GM19324 (cell line): ENCODE data around the gene UNC79.
A peak's percentile ranks its signal among the peaks of the same experiment; 100 is the strongest.
"Not testable (repeated sequence)": the region's sequence is repeated elsewhere in the genome, so short reads cannot be mapped to it uniquely, and the experiment has no call there.

Source experiments
- ATAC-seq: cut with Tn5 transposase; IDR thresholded peaks from one replicate; pipeline ENCODE4 v1.9.1; 2021; ENCODE audit warnings: mild to moderate bottlenecking, moderate library complexity; ENCODE audit not compliant: unreplicated experiment, low FRiP score

The UNC79 gene

DNA sequence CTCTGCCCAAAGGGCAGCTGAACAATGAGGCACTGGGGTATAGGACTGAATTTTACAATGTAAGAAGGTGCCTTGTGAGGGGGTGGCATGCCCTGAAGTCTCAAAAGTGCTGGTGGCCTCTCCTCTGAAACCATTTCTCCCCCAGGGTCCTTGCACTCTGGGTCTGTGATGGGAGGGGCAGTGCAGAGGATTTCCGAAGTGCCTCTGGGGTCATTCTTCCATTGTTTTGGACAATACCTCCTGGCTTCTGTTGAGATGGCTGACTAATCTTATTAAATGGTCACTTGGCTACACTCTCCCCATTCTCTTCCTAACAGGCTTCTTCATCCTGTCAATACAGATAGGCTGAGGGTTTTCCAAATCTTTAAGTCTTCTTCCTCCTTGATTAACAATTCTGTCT is 59.3 kb downstream of the UNC79 start:
- no peak for ATAC-seq

DNA sequence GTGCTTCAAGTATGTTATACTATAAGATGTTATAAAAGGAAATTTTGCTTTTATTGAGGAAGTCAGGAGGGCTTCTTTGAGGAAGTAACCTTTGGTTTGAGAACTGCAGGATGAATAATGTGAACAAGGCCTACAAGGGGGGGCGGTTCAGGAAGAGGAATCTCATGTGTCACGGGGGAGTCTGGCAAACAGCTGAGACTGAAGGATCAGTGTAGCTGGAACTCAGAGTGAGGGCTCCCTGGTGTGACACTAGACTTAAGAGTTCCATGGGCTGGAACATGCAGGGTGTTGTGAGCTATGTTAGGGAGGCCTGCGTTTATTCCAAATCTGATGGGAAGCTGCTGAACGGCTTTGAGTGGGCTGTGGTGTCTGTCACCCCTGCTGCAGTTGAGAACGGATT is 62.3 kb downstream of the UNC79 start:
- no peak for ATAC-seq

GRCh38 chr14:93493622-93494021 is 62.9 kb downstream of the UNC79 start:
- not testable (repeated sequence) for ATAC-seq

DNA sequence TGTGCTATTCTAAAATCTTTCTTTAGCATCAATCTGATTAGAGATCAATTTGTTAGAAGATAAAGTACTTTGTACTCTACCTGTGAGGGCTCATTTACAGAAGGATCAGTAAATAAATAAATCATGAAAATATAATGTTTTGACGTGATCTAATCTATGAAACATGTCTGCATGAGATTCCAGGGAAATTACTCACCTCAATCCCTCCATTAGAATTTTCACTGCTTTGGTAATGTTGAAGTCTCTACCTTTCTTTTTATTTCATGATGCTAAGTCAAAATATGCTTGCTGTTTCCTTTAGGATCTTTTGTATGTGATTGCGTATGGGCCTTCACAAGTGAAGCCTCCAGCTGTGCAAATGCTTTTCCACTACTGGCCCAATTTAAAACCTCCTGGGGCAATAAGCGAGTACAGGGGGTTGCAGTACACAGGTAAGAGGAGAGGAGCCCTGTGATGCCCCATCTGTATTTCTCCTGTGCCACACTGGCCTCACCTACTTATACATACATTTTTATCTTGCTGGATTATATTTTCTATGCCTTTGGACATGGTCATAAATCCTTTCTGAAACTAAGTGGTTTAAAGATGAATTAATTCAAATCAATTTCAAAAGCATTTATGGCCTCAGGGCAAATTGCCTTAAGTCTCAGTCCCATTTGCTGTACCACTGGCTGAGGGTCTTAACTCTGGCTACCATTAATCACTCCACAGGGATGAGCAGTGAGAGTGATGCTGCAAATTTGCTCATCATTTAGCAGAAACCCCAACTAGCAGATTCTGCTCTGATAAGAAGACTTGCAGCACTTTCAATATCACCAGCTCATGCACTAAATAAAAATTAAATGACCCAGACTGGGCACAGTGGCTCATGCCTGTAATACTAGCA is 66.4 kb downstream of the UNC79 start:
- ATAC-seq = no peak

DNA sequence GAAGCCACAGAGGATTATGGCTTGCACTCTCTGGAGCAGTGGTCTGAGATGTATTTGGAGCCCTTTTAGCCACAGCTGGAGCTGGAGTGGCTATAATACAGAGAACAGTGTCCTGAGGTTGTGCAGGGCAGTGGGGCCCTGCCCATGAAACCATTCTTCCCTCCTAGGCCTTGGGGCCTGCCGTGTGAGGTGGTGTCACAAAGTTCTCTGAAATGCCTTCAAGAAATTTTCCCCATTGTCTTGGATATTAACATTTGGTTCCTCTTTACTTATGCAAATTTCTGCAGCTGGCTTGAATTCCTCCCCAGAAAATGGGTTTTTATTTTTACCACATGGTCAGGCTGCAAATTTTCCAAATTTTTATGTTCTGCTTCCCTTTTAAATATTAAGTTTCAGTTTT is 79.3 kb downstream of the UNC79 start:
- ATAC-seq = no peak

GRCh38 chr14:93511001-93511400 is 80.3 kb downstream of the UNC79 start:
- ATAC-seq = no peak

GRCh38 chr14:93520053-93520607 is 89.4 kb downstream of the UNC79 start:
- no peak for ATAC-seq

DNA sequence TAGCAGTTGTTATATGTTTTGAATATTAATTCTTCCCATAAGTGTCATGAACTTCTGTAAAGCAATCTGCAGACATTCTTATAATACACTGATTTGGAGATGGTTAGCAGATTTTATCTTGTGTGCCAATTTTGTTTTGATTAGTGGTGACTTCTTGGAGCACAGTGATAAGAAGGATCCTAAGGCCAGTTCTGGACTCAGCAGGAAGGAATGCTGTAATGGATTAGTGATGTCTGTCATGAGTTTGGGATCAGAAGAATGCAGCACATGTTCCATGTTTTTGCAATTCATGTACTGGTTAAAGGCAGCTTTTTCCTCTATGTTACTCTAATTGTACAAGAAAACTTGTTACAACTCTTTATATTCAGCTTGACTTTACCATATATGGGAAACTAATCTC is 91.5 kb downstream of the UNC79 start:
- ATAC-seq = no peak

GRCh38 chr14:93525216-93525615 is 94.5 kb downstream of the UNC79 start:
- ATAC-seq = not testable (repeated sequence)

DNA sequence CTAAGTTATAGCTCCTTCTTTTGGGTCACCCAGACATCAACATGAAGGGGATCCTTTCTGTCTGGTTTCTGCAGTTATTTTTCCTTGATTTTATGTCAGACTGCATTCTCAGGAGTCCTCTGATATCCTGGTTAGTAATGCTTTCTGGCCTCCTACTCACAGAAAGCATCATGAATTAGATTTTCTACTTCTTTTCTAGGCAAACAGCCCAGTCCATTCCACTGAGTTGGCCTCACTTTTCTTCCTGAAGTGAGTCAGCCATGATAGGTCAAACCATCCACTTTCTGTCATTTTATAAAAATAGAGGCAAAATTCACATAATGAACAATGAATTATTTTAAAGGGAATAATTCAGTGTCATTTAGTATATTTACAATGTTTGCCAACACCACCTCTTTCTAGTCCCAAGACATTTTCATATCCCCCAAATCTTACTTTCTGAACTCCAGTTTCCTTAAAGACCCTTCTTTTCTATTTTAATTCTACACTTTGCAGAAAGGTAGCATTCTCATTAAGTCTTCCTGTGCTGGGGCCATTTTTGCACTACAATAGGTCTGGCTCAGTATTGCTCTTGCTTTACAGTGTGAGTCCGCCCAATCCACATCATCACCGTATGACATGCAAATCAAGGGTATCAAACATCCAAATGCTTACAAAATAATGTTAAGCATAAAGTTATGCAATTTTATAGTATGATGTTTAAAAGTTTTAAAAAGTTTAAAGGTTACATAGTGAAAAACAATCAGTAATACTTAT is 95.1 kb downstream of the UNC79 start:
- ATAC-seq = no peak

DNA sequence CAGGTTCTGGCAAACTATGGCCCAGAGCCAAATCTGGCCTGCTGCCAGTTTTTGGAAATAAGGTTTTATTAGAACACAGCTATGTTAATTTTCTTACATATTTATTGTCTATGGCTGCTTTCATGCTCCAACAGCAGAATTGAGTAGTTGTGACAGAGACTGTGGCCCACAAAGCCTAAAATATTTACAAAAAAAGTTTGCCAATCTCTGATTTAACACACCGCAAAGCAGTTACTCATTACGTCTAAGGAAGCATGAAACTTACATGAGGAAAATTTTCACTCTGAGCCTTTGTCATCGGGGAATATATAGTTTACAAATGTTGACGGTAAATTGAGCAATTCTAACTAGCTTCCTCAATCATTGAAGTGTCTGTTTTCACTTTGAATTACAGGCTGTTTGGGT is 96.5 kb downstream of the UNC79 start:
- ATAC-seq = no peak

DNA sequence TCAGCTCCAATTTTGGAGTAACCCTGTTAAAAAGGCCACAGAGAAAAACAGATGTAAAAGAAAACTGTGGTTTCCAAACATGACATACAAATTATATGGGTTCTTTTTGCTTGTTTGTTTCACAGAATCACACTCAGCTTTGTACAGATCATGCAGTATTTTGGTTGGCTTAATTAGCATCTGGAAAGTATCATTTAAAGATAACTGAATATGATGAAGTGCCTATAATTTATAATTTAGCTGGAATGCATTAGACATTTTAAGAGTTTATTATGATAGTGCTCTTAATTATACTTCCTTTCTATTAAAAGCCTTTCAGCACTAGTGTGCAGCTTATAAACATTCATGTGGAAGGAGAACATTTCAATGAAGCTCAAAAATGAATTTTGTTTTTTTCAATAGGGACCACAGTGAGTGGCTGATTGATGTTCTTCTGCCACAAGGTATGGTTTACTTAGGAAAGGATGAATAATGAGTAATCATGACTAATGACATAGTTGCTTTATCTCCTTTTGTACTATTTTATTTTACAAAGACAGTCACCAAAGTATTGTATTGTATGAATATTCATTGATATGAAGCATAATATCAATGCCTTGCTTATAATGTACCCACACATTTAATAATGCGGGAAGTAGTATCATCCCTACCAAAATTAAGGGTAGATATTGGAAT is 98.3 kb downstream of the UNC79 start:
- no peak for ATAC-seq

DNA sequence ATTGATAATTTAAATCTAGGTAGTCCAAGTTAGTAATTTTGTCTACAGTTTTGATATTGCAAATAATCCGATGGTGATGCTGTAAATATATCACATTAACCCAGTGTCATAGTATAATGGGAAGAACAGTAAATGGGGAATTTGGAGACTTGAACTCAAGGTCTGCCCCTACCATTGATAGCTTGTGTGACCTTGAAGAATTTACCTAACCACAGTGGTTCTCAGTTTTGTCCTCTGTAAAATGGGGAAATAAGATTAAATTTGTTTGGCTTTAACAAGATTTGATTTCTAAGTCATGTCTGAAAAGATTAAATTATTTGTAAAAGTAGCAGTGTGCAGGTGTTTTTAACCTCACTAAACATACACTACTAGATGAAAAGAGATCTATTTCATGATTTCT is 100.9 kb downstream of the UNC79 start:
- ATAC-seq = no peak

GRCh38 chr14:93532541-93532940 is 101.8 kb downstream of the UNC79 start:
- no peak for ATAC-seq

GRCh38 chr14:93533437-93533836 is 102.7 kb downstream of the UNC79 start:
- ATAC-seq = peak; percentile 41

GRCh38 chr14:93533842-93534241 is 103.1 kb downstream of the UNC79 start:
- ATAC-seq = peak; percentile 83

DNA sequence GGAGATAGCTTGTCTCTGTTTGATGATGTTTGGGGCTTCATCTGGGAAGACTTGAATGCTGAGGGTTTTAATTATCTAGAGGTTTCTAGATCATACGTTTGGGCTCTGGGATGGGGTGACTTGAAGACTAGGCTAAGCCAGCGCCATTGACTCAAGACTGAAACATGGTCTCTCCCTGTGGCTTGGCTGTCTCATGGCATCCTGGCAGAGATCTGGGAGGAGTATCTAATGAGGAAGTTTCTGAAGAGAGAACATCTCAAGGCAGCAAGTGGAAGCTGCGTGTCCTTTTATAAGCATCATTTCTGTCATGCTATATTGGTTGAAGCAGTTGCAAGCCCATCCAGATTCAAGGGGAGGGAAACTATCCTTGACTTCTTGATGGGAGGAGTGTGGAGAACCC is 104.8 kb downstream of the UNC79 start:
- ATAC-seq = no peak

DNA sequence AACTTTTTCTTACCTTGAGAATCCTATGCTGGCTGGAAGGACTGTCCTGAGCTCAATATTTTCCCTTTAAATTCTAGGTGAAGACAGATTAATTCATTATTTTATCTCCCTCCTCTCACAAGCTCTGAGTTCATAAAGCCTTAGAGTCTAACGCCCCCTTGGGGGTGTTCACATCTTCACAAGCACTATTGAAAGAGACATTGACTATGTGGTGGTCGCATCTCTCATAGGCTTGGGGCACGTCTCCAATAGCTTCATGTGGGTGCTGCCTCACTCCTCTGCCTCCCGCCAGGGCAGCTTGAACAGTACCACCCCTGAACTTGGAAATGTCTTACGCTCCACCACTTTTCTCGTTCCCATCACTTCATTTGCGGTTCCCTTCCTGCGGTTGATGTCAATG is 106.2 kb downstream of the UNC79 start:
- ATAC-seq = no peak

DNA sequence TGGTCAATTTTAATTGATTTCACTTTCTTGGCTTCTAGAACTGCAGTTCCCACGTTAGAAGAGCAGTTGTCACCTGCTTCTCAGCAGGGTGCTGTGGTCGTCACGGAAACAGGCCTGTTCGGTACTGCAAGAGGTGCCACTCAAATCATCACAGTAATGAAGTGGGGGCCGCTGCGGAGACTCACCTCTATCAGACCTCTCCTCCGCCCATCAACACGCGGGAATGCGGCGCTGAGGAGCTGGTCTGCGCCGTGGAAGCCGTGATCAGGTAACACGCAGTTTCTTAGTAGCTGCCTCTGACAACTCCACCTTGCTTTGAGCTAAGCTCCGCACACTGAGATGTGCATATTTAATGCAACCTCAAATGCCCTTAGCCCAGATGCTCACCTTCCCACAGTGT is 107.2 kb downstream of the UNC79 start:
- no peak for ATAC-seq

- ATAC-seq = no peak
These were observed 107.7 kb downstream of the UNC79 start for GRCh38 chr14:93538413-93538812.

GRCh38 chr14:93540235-93540634 is 109.5 kb downstream of the UNC79 start:
- ATAC-seq = no peak
